Measurements from ENCODE around the gene CEBPB. TPM values are rescaled to one million over a fixed set of nuclear protein-coding genes. Genes with fewer than 3 reads are reported as not detected.

Gene CEBPB
- total RNA-seq: 46.3 and 66.6 TPM in 2 replicates

DNA sequence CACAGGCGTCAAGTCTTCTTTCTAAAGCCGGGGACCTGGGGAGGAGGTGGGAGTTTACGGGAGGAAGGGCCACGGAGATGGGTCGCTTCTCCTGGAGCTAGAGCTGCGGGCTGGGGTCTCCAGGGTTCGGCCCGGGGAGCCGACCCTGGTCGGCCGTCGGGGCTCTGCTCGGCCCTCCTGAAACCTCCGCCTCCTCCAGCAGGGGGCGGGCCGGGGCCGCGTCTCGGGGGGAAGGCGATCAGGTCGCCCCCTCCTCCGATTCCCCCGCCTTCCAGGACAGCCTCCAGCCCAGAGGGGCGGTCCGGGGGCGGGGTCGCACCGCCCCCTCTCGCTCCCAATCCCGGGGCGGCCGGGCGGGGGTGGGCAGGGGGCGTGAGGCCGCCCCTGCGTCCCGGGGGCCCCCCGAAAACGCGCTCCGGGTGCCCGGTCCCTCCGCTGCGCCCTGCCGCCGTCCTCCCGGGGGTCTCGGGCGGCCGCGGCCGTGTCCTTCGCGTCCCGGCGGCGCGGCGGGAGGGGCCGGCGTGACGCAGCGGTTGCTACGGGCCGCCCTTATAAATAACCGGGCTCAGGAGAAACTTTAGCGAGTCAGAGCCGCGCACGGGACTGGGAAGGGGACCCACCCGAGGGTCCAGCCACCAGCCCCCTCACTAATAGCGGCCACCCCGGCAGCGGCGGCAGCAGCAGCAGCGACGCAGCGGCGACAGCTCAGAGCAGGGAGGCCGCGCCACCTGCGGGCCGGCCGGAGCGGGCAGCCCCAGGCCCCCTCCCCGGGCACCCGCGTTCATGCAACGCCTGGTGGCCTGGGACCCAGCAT lies at the start of gene CEBPB:
CEBPB (plus strand) TSS at position 580 of the 814 bp plus-strand sequence; CDS start at position 784, 204 bp downstream.

DNA sequence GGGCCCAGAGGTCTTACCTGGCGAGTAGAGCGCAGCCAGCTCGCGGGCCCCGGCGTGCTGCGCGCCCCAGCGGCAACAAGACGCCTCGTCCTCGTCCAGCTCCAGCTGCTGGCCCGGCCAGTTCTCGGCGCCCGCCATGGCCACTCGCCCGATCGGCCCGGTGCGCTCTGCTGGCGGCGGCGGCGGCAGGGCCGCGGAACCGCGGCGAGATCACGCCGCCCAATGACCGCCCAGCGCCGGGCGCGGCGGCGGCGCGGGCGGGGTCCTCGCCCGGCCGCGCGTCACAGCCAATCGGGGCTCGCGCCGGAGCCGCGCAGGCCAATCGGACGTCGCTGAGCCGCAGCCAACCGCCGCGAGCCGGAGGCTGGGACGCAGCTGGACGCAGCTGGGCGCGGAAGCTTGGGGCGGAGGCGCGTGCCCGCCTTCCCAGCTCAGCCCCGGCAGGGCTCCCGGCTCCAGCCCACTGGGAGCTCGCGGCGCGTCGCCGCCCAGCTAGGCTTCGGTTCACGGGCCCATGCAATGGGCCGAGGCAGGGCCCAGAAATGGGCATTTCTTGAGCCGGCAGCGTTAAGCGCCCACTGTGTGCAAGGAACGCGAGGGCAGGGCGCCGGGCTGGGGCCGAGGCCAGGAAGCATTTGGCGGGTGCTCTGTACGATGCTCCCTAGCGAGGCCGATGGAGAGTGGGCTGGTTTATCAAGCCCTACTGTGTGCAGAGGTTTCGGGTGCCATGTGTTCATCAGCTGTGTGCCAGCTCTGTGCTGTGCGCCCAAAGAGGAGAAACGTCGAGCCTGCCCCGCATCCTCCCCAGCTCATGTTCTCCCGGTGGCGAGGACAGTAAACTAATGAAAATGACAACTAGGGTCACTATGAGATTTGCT lies 36.9 kb upstream of the CEBPB start, which contains the start of gene PEDS1:
PEDS1 (minus strand) TSS at position 224 of the 878 bp plus-strand sequence; CDS start at position 138, 86 bp downstream.

Other genes starting within 250 kb of the CEBPB start
- gene SNAI1, start 207.8 kb upstream of the CEBPB start, total RNA-seq: not detected in 2 replicates
- gene UBE2V1, start 77.7 kb upstream of the CEBPB start, total RNA-seq: 89.8 and 110 TPM in 2 replicates
- 38.5 and 67.0 TPM in 2 replicates for gene PEDS1, start 37.1 kb upstream of the CEBPB start, total RNA-seq

Measured in placental epithelial cell (primary cell).